GM23338 (cell line): Measurements from ENCODE around the gene CETP.

Source experiments
- CREB1 ChIP-seq: fragments of 250-450 bp; sonication (Bioruptor Pico); IDR thresholded peaks from 2 replicates; pipeline ENCODE4 v1.5.0; 2020; ENCODE audit warnings: low read depth, mild to moderate bottlenecking, moderate library complexity
- CTCF ChIP-seq, 2 experiments: fragments of 200-600 bp in 1 of 2; sonication (generic) in 1 of 2; conservative IDR thresholded peaks; 2 replicates each; pipeline versions ENCODE4 v1.5.1 to v1.6.1; 2016 to 2017; ENCODE audit warnings: antibody characterized with exemption in 2 of 2, low read depth in 2 of 2, mild to moderate bottlenecking in 2 of 2, moderate library complexity in 1 of 2
- EZH2 ChIP-seq: fragments of 200-600 bp; sonication (generic); IDR thresholded peaks from one replicate; pipeline ENCODE4 v1.8.0; 2017; ENCODE audit warnings: antibody characterized with exemption, mild to moderate bottlenecking, low read depth; ENCODE audit not compliant: unreplicated experiment
- EZH2phosphoT487 ChIP-seq: fragments of 200-600 bp; sonication (generic); IDR thresholded peaks from one replicate; pipeline ENCODE4 v1.8.1; 2018; ENCODE audit warnings: antibody characterized with exemption; ENCODE audit not compliant: unreplicated experiment
- JUNB ChIP-seq: IDR thresholded peaks from one replicate; pipeline ENCODE4 v1.6.1; 2016; ENCODE audit warnings: antibody characterized with exemption; ENCODE audit not compliant: unreplicated experiment
- NANOG ChIP-seq: IDR thresholded peaks from 2 replicates; pipeline ENCODE4 v1.6.1; 2016; ENCODE audit warnings: antibody characterized with exemption, borderline replicate concordance
- POLR2AphosphoS5 ChIP-seq: IDR thresholded peaks from 2 replicates; pipeline ENCODE4 v1.6.1; 2016; ENCODE audit warnings: antibody characterized with exemption, low read depth
- REST ChIP-seq: IDR thresholded peaks from one replicate; pipeline ENCODE4 v1.6.1; 2018; ENCODE audit warnings: antibody characterized with exemption; ENCODE audit not compliant: unreplicated experiment
- ZNF331 ChIP-seq: fragments of 250-450 bp; sonication (Bioruptor Pico); IDR thresholded peaks from 2 replicates; pipeline ENCODE4 v1.5.0; 2020; ENCODE audit warnings: low read depth, mild to moderate bottlenecking, moderate library complexity
- TF ChIP-seq, protein P1 (sequence below): fragments of 250-450 bp; sonication (Bioruptor Pico); IDR thresholded peaks from 2 replicates; pipeline ENCODE4 v1.5.0; 2020; ENCODE audit warnings: mild to moderate bottlenecking, moderate library complexity

DNA sequence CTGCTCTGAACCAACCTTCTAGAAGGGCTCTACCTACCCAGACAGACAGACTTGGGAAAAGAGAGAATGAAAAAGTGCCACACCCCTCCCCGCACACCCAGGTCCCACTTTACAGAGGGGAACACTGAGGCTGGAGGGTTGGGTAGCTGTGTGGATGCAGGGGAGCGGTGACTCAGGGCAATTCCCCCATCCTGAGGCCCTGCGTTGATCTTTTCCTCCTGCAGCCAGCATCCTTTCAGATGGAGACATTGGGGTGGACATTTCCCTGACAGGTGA lies 10.0 kb downstream of the CETP start:
- no peak for TF ChIP-seq JUNB
- no peak for TF ChIP-seq CTCF (conservative IDR thresholded peaks at IDR 0.05; ENCODE audit: low read depth in 2 of 2)
- no peak for TF ChIP-seq POLR2AphosphoS5
- no peak for TF ChIP-seq ZNF331 (CRISPR knock-in tag)
- TF ChIP-seq EZH2, result no peak
- no peak for TF ChIP-seq REST
- TF ChIP-seq CREB1 (CRISPR knock-in tag), result no peak
- TF ChIP-seq EZH2phosphoT487, result no peak
- TF ChIP-seq NANOG, result no peak
- TF ChIP-seq, protein P1, sequence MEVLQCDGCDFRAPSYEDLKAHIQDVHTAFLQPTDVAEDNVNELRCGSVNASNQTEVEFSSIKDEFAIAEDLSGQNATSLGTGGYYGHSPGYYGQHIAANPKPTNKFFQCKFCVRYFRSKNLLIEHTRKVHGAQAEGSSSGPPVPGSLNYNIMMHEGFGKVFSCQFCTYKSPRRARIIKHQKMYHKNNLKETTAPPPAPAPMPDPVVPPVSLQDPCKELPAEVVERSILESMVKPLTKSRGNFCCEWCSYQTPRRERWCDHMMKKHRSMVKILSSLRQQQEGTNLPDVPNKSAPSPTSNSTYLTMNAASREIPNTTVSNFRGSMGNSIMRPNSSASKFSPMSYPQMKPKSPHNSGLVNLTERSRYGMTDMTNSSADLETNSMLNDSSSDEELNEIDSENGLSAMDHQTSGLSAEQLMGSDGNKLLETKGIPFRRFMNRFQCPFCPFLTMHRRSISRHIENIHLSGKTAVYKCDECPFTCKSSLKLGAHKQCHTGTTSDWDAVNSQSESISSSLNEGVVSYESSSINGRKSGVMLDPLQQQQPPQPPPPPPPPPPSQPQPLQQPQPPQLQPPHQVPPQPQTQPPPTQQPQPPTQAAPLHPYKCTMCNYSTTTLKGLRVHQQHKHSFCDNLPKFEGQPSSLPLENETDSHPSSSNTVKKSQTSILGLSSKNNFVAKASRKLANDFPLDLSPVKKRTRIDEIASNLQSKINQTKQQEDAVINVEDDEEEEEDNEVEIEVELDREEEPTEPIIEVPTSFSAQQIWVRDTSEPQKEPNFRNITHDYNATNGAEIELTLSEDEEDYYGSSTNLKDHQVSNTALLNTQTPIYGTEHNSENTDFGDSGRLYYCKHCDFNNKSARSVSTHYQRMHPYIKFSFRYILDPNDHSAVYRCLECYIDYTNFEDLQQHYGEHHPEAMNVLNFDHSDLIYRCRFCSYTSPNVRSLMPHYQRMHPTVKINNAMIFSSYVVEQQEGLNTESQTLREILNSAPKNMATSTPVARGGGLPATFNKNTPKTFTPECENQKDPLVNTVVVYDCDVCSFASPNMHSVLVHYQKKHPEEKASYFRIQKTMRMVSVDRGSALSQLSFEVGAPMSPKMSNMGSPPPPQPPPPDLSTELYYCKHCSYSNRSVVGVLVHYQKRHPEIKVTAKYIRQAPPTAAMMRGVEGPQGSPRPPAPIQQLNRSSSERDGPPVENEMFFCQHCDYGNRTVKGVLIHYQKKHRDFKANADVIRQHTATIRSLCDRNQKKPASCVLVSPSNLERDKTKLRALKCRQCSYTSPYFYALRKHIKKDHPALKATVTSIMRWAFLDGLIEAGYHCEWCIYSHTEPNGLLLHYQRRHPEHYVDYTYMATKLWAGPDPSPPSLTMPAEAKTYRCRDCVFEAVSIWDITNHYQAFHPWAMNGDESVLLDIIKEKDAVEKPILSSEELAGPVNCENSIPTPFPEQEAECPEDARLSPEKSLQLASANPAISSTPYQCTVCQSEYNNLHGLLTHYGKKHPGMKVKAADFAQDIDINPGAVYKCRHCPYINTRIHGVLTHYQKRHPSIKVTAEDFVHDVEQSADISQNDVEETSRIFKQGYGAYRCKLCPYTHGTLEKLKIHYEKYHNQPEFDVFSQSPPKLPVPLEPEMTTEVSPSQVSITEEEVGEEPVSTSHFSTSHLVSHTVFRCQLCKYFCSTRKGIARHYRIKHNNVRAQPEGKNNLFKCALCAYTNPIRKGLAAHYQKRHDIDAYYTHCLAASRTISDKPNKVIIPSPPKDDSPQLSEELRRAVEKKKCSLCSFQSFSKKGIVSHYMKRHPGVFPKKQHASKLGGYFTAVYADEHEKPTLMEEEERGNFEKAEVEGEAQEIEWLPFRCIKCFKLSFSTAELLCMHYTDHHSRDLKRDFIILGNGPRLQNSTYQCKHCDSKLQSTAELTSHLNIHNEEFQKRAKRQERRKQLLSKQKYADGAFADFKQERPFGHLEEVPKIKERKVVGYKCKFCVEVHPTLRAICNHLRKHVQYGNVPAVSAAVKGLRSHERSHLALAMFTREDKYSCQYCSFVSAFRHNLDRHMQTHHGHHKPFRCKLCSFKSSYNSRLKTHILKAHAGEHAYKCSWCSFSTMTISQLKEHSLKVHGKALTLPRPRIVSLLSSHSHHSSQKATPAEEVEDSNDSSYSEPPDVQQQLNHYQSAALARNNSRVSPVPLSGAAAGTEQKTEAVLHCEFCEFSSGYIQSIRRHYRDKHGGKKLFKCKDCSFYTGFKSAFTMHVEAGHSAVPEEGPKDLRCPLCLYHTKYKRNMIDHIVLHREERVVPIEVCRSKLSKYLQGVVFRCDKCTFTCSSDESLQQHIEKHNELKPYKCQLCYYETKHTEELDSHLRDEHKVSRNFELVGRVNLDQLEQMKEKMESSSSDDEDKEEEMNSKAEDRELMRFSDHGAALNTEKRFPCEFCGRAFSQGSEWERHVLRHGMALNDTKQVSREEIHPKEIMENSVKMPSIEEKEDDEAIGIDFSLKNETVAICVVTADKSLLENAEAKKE (CRISPR knock-in tag), result no peak
